Keratinocyte (primary cell): ENCODE results near the gene NEK6. TPM values are rescaled to one million over a fixed set of nuclear protein-coding genes. Genes with fewer than 3 reads are reported as not detected.

Experiments
- DNase-seq: peaks from one replicate; pipeline ENCODE4 v3.0.0-alpha.2; 2011; ENCODE audit warnings: low read depth, missing footprints, low spot score
- FAIRE-seq: peaks from 2 replicates; lab custom pipeline; 2011; peaks lifted over from hg19 to GRCh38; lab: Jason Lieb, UNC
- H2AFZ ChIP-seq: 2 replicates; pipeline ENCODE4 v1.6.0; 2012; ENCODE audit warnings: low read length, control low read depth, inconsistent platforms; ENCODE audit not compliant: control insufficient read depth
- H3K27ac ChIP-seq: 2 replicates; pipeline ENCODE4 v1.5.1; 2011; ENCODE audit warnings: low read length; ENCODE audit not compliant: control insufficient read depth, insufficient read depth
- H3K27me3 ChIP-seq: 3 replicates; pipeline ENCODE4 v1.6.0; 2011; ENCODE audit warnings: low read length; ENCODE audit not compliant: control insufficient read depth, insufficient read depth; ENCODE audit errors: extremely low read depth
- H3K36me3 ChIP-seq, 2 experiments: 2 replicates in 1 of 2; 3 replicates in 1 of 2; pipeline ENCODE4 v1.5.1; 2011; ENCODE audit warnings: low read length in 2 of 2, mild to moderate bottlenecking in 1 of 2; ENCODE audit not compliant: control insufficient read depth in 2 of 2, insufficient read depth in 2 of 2; ENCODE audit errors: extremely low read depth in 1 of 2
- H3K4me1 ChIP-seq: 3 replicates; pipeline ENCODE4 v1.5.1; 2011; ENCODE audit warnings: low read length; ENCODE audit not compliant: control insufficient read depth, insufficient read depth; ENCODE audit errors: extremely low read depth
- H3K4me2 ChIP-seq: 3 replicates; pipeline ENCODE4 v1.6.0; 2011; ENCODE audit warnings: low read depth, low read length; ENCODE audit not compliant: control insufficient read depth, insufficient read depth; ENCODE audit errors: extremely low read depth
- H3K4me3 ChIP-seq, 3 experiments: fragments of 200-600 bp in 1 of 3; sonication (generic) in 1 of 3; 2 replicates in 2 of 3; 3 replicates in 1 of 3; pipeline ENCODE4 v1.5.1; 2011 to 2016; ENCODE audit warnings: low read length in 3 of 3, mild to moderate bottlenecking in 3 of 3, control low read depth in 2 of 3, inconsistent platforms in 1 of 3, low read depth in 1 of 3, mixed read lengths in 1 of 3, mixed run types in 1 of 3, moderate library complexity in 1 of 3; ENCODE audit not compliant: control insufficient read depth in 2 of 3, insufficient read depth in 2 of 3; ENCODE audit errors: extremely low read depth in 1 of 3
- H3K79me2 ChIP-seq: 2 replicates; pipeline ENCODE4 v1.6.0; 2012; ENCODE audit warnings: low read length; ENCODE audit not compliant: control insufficient read depth, insufficient read depth
- H3K9ac ChIP-seq: 3 replicates; pipeline ENCODE4 v1.6.0; 2011; ENCODE audit warnings: low read length; ENCODE audit not compliant: control insufficient read depth, insufficient read depth; ENCODE audit errors: extremely low read depth
- H3K9me1 ChIP-seq: 3 replicates; pipeline ENCODE4 v1.6.0; 2011; ENCODE audit warnings: low read length; ENCODE audit not compliant: control insufficient read depth, insufficient read depth; ENCODE audit errors: extremely low read depth
- H3K9me3 ChIP-seq: 2 replicates; pipeline ENCODE4 v1.5.1; 2012; ENCODE audit warnings: low read depth, low read length; ENCODE audit not compliant: control insufficient read depth
- H4K20me1 ChIP-seq: 3 replicates; pipeline ENCODE4 v1.6.0; 2011; ENCODE audit warnings: low read length; ENCODE audit not compliant: control insufficient read depth, insufficient read depth; ENCODE audit errors: extremely low read depth
- CTCF ChIP-seq, 3 experiments: IDR thresholded peaks in 1 of 3; conservative IDR thresholded peaks in 1 of 3; optimal IDR thresholded peaks in 1 of 3; 2 replicates in 2 of 3; 3 replicates in 1 of 3; pipeline versions ENCODE3 to v1.5.1; 2011; ENCODE audit warnings: low read length in 3 of 3, mild to moderate bottlenecking in 3 of 3, moderate library complexity in 2 of 3, control low read depth in 1 of 3, inconsistent platforms in 1 of 3; ENCODE audit not compliant: insufficient read depth in 2 of 3; ENCODE audit errors: extremely low read depth in 1 of 3
- EZH2 ChIP-seq: IDR thresholded peaks from one replicate; pipeline ENCODE4 v1.6.1; 2012; ENCODE audit warnings: inconsistent platforms, mild to moderate bottlenecking, low read length, moderate library complexity
- dilution Hi-C: fragments of 300-500 bp; cut with MboI; formaldehyde crosslinking; loops from one replicate; pipeline ENCODE4 v1.7.0; 2020; ENCODE audit warnings: low sequenced_read_pairs; ENCODE audit not compliant: extremely low pct_ligation_motif_present
- polyA plus RNA-seq, 5 experiments: library from polyadenylated mRNA; depleted of rRNA in 3 of 5; stranded (reverse) in 3 of 5; stranded (forward) in 1 of 5; unstranded in 1 of 5; fragments of >200 nt; gene quantifications; 1 replicate in 1 of 5; 2 replicates in 3 of 5; 3 replicates in 1 of 5; pipeline versions ENCODE4 v1.2.1 to v1.2.3, GENCODE V29; 2011 to 2012; ENCODE audit warnings: missing spikeins in 2 of 5, low read depth in 1 of 5, low replicate concordance in 1 of 5

NEK6 gene
- polyA plus RNA-seq, 1 donor (not counting 4 experiments of a cell fraction or from before 2014, with no cell fraction given): 56.4 TPM

- DNase-seq (no peak), FAIRE-seq (no peak)
- H3K4me3 ChIP-seq: no peak overlapping the region
- peaks cover 15% of the 10 kb centered on the region for H3K9me1 ChIP-seq
- no peaks in the 10 kb centered on the region for H3K9me3 ChIP-seq
- H3K4me1 ChIP-seq: peaks cover 44% of the 10 kb centered on the region
- H3K4me2 ChIP-seq: no peak overlapping the region
- peaks cover 88% of the 10 kb centered on the region for H3K79me2 ChIP-seq
- H3K27me3 ChIP-seq: no peaks in the 10 kb centered on the region
- H3K9ac ChIP-seq: no peak overlapping the region
- no peak overlapping the region for H3K27ac ChIP-seq
- dilution Hi-C loops: no loop called here
- TF ChIP-seq CTCF (optimal IDR thresholded peaks at IDR 0.05 in 1 of 3, IDR thresholded peaks at IDR 0.05 in 1 of 3, conservative IDR thresholded peaks at IDR 0.05 in 1 of 3; ENCODE audit: extremely low read depth in 1 of 3, insufficient read depth in 2 of 3, low read length in 3 of 3) (no peak), EZH2 (no peak)
- H3K36me3 ChIP-seq: peaks cover 0 to 16% of the 10 kb centered on the region in 2 experiments
- no peak overlapping the region for H2AFZ ChIP-seq
- H4K20me1 ChIP-seq: peaks cover 12% of the 10 kb centered on the region
Observed at GRCh38 chr9:124263800-124264426, 6.2 kb downstream of the NEK6 start.

GRCh38 chr9:124264823-124265233, 7.1 kb downstream of the NEK6 start:
- Histone ChIP-seq H3K27ac (no peak overlapping the region), H3K9me1 (peaks cover 15% of the 10 kb centered on the region), H4K20me1 (peaks cover 12% of the 10 kb centered on the region), H3K4me1 (peaks cover 41% of the 10 kb centered on the region), H3K27me3 (no peaks in the 10 kb centered on the region), H3K4me2 (no peak overlapping the region), H2AFZ (no peak overlapping the region), H3K4me3 (no peak overlapping the region), H3K79me2 (peaks cover 93% of the 10 kb centered on the region), H3K36me3 (peaks cover 0 to 16% of the 10 kb centered on the region in 2 experiments), H3K9ac (no peak overlapping the region), H3K9me3 (no peaks in the 10 kb centered on the region)
- TF ChIP-seq CTCF (optimal IDR thresholded peaks at IDR 0.05 in 1 of 3, IDR thresholded peaks at IDR 0.05 in 1 of 3, conservative IDR thresholded peaks at IDR 0.05 in 1 of 3; ENCODE audit: extremely low read depth in 1 of 3, insufficient read depth in 2 of 3, low read length in 3 of 3) (no peak), EZH2 (no peak)
- dilution Hi-C loops: no loop called here
- DNase-seq (no peak), FAIRE-seq (no peak)
